C4-2B (cell line): Measurements from ENCODE around the gene CDS1.

Source experiments
- CTCF ChIP-seq: fragments of 450-650 bp; conservative IDR thresholded peaks from 2 replicates; pipeline ENCODE4 v1.5.1; 2017; ENCODE audit warnings: mild to moderate bottlenecking
- ZFX ChIP-seq: fragments of 450-650 bp; IDR thresholded peaks from 2 replicates; pipeline ENCODE4 v1.6.1; 2017

- TF ChIP-seq CTCF (no peak), ZFX (no peak)
Measured at GRCh38 chr4:84673475-84674240, 90.7 kb downstream of the CDS1 start.
